PC-3 (cell line): ENCODE results near the gene BCL11B.

ENCODE experiments used
- EZH2 ChIP-seq: fragments of 300-600 bp; sonication (generic); IDR thresholded peaks from one replicate; pipeline ENCODE4 v1.6.1; 2017; ENCODE audit warnings: antibody characterized with exemption, mild to moderate bottlenecking, low read length; ENCODE audit not compliant: unreplicated experiment
- EZH2phosphoT487 ChIP-seq: fragments of 300-600 bp; sonication (generic); IDR thresholded peaks from 2 replicates; pipeline ENCODE4 v1.6.1; 2018; ENCODE audit warnings: mild to moderate bottlenecking, antibody characterized with exemption, low read length, borderline replicate concordance
- TF ChIP-seq, protein P1 (sequence below): fragments of 300-600 bp; sonication (generic); conservative IDR thresholded peaks from 2 replicates; pipeline ENCODE4 v1.5.1; 2017; ENCODE audit warnings: antibody characterized with exemption, low read depth, mild to moderate bottlenecking, low read length

GRCh38 chr14:99212646-99213045, 59.4 kb downstream of the BCL11B start:
- TF ChIP-seq, protein P1, sequence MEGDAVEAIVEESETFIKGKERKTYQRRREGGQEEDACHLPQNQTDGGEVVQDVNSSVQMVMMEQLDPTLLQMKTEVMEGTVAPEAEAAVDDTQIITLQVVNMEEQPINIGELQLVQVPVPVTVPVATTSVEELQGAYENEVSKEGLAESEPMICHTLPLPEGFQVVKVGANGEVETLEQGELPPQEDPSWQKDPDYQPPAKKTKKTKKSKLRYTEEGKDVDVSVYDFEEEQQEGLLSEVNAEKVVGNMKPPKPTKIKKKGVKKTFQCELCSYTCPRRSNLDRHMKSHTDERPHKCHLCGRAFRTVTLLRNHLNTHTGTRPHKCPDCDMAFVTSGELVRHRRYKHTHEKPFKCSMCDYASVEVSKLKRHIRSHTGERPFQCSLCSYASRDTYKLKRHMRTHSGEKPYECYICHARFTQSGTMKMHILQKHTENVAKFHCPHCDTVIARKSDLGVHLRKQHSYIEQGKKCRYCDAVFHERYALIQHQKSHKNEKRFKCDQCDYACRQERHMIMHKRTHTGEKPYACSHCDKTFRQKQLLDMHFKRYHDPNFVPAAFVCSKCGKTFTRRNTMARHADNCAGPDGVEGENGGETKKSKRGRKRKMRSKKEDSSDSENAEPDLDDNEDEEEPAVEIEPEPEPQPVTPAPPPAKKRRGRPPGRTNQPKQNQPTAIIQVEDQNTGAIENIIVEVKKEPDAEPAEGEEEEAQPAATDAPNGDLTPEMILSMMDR: no peak
- TF ChIP-seq EZH2phosphoT487 (no peak), EZH2 (no peak)
